GM21360 (cell line): Measurements from ENCODE around the gene KCNJ6.

ENCODE experiments used
- ATAC-seq: cut with Tn5 transposase; IDR thresholded peaks from one replicate; pipeline ENCODE4 v1.9.1; 2021; ENCODE audit warnings: mild to moderate bottlenecking, moderate library complexity; ENCODE audit not compliant: unreplicated experiment

Gene KCNJ6

DNA sequence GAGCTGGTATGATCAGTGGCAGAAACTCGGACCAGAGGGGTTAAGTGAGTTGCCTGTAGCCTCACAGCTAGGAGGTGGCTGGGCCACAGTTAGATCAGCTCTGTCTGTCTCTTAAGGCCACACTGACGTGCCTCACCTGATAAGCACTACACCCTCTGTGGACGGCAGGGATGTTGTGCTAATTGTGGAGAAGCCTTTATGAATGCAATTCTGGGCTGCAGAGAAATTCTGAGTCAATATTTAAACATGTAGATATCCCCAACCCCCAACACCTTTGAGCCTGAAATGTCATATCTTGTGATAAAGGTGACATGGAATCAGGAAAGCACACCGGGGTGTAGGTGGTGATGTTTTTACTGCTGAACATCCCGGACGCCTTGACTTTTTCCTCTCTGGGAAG lies 88.3 kb downstream of the KCNJ6 start:
- ATAC-seq: no peak

DNA sequence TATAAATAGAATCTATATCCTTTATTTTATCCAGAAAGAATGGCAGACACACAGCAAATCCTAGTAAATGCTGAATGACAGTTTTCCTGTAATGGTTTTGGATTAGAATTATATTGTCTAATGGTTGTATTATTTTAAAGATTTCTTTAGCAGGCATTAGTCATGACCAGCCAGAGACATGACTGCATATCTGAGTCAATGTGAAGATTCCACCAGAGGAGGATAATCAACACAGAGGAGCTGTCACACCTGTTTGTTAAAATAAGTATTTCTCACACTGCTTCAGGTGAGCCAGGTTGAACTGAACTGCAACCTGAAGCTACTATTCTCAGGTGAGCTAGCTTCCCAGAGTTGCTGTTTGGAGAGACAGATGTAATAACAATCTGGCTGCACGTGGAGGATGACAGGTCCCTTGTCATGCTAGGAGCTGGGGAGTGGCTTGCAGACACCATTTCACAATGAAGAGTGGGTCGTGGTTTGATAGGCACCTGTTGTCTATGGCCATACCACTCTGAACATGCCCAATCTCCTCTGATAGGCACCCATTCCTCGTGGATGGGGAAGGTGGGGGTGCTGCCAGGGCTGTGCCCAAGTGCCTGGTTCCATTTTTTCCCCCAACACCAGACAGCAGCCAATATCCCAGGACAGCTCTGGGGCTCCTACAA lies 94.3 kb downstream of the KCNJ6 start:
- ATAC-seq: no peak

DNA sequence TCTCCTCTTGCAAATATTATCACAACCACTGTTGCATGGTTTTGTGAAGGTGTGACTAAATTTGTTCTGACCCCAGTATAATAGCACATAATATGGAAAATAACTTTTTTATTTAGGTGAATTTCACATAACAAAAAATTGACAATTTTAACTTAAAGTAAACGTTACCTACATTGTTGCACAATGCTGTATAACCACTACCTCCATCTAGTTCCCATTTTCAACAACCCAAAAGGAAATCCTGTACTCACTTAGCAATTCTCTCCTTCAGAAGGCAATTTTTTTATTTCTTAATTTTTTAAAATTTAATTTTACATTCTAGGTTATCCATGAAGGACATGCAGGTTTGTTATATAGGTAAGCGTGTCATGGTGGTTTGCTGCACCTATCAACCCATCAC lies 95.2 kb downstream of the KCNJ6 start:
- ATAC-seq: no peak

DNA sequence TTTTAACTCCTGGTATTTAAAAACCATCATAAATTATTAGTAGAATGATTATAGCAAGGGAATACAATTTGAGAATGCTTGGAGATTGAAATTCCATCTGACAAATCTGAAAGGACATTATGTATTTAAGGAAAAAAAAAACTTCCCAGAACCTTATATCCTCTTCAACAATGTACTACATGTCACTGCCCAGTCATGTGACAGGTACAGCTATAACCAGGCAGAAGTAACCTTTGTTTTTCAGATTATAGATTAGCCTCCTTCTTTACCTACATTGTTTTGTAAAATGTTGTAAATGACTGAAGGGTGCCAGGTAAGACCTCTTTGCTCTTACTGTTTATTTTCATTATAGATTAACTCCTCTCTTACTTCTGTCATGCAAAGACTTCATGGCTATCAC lies 96.9 kb downstream of the KCNJ6 start:
- no peak for ATAC-seq

DNA sequence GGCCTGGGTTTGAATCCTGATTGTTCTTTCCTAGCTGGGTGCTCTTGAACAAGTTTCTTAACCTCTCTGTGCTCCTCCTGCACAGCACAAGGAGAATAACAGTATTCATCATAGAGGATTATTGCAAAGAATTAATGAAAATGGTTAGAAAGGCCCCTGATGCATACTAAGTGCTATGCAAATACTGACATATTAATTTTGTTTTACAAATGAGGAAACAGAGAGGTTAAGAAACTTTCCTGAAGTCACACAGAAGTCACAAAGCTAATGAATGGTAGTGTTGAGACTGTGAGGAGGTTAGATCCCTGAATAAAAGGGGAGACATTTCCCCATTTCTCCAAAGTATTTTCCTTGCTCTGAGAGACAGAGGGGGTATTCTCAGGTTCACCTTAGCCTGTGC lies 99.0 kb downstream of the KCNJ6 start:
- ATAC-seq: no peak

DNA sequence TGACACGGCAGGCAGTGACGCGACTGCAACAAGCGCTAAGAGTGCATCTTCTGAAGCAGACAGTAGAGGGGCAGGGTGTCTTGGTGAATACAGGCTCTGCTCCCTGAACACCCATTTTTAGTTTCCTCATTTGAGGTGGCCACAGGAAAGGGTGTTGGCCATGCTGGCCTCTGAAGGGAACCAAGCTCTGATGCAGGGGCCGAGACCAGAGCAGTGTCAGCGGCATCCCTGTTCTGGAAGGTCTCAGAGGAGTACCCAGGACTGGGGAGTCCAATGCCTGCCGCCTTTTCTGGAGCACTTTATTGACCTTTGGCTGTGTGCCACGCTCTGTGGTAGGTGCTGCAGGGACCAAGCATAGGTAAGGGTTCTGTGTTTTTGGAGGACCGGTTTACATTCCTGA lies 100.4 kb downstream of the KCNJ6 start:
- no peak for ATAC-seq

DNA sequence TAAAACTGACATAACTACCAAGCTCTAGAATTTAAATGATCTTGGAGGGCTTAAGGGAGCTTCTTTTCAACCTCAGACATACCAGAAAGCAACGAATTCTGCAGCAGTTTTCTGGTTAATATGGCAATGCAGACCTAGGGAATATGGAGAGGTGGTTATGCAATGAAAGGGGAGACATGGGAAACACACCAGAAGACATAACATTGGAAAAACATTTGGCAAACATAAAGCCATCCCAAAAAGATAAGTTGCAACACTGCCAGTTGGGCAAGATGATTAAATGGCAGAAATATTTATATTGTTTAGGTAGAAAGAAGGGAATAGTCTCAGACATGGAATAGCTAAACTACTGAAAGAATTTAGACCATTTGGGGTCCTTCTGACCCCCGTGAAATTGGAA lies 104.5 kb downstream of the KCNJ6 start:
- no peak for ATAC-seq

DNA sequence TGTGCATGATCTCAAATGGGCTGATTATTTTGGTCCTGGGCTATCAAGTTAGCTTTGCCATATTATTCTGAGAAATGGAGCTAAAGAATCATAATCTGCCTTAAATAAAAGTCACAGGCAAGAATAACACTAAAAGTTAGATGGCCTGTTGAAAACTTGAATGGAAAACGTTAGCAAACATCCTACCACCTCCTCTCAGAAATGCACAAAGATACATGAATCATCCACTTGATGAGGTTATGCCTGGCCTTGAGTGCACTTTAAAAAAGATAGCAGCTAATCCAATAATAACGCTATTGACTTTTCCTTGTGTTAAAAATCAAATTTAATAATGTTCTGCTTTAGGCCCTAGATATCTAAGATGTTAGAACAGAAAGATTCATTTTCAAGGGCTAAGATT lies 108.0 kb downstream of the KCNJ6 start:
- no peak for ATAC-seq

DNA sequence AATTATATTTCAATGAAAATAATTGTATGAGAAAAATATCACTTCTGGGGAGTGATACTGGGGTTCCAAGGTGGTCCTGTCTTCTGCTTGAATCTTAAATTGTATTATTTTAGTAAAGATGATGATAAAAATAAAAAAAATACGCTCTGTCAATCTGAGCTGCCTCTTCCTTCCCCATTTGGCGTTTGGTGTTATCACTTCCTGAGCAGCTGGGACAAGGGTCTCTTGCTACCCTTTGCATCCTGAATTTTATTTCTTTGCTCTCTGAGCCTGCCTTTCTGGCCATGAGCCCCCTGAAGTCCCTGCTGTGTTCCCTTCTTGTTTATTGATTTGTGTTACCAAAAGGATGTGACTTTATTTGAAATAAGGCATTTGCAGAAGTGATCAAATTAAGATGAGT lies 111.0 kb downstream of the KCNJ6 start:
- ATAC-seq: no peak

DNA sequence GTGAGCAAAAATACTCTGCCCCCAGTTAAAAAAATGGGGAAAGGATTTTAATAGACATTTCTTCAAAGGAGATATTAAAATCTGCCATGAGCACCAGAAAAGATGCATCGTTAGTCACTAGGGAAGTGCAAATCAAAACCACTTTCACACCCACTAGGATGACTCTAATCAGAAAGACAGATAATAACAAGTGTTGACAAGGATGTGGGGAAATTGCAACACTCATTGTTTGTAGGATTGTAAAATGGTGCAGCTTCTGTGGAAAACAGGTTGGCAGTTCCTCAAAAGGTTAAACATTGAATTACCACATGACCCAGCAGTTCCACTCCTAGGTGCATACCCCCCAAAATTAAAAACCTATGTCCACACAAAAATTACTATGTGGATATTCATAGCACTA lies 112.3 kb downstream of the KCNJ6 start:
- no peak for ATAC-seq

DNA sequence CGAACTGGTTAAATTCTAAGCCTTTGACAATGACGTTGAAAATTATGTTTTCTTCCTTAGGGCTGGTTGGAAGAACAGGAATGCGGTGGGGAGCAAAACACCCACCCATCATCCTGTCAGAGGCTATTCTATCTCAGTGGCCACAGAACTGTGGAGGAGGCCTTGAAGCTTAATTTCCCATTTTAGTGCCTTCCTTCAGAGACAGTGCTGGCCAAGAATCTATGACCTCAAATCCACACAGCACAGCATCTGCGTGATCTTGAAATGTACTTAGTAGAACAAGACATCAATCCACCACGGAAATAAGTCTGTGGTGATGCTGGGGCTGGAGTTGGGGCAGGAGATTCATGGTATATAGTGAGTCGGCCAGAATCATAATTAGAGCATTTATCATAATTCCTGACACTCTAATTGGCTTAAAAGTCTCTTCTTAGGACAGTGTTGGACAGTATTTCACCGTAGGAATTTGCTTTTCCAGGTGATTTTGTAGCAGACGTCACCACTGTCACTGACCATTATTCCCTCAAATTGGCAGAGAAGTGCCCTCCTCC lies 113.1 kb downstream of the KCNJ6 start:
- no peak for ATAC-seq

DNA sequence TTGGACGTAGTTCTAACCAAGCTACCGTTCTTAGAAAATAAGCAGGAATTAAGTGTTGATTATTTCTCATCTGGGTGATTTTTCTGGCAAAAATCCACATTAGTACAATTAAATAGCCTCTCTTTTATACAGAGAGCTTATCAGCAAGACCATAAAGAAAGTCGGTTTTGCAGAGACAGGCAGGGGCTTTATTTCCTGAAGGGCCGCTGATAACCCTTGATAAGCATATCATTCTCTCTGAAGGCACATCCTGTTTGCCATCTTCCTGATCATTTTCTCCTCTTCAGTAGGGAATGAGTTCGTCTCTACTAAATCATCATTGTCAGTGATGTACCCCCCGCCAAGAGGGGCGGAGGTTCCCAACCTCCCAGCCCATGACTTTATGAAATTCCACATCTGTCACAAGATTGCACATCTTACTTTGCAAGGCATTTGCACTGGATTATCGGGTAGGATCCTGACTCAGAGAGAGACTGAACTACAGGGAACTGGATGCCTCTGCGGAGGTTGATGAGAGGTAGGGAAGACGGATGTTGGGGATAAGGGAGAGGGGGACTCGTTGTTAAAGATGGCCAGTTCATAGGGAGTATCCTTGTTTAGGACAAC lies 115.7 kb downstream of the KCNJ6 start:
- ATAC-seq: no peak

DNA sequence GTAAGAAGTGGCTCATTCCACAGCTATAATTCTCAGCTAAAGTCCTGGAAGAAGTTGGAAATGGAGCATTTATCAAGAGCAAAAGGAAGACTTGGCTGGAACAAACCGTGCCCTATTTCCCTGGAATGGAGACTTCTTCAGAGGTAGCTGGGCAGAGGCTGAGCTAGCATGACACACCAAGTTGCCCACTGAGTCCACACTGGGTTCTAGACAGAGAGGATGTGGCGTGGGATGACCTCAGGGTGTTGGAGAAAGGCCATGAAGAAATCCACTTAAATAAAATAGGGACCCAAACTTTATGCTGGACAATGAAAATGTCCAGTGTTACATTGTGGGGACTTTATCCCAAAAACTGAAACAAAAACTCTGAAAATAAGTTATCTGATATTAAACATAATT lies 116.2 kb downstream of the KCNJ6 start:
- no peak for ATAC-seq

DNA sequence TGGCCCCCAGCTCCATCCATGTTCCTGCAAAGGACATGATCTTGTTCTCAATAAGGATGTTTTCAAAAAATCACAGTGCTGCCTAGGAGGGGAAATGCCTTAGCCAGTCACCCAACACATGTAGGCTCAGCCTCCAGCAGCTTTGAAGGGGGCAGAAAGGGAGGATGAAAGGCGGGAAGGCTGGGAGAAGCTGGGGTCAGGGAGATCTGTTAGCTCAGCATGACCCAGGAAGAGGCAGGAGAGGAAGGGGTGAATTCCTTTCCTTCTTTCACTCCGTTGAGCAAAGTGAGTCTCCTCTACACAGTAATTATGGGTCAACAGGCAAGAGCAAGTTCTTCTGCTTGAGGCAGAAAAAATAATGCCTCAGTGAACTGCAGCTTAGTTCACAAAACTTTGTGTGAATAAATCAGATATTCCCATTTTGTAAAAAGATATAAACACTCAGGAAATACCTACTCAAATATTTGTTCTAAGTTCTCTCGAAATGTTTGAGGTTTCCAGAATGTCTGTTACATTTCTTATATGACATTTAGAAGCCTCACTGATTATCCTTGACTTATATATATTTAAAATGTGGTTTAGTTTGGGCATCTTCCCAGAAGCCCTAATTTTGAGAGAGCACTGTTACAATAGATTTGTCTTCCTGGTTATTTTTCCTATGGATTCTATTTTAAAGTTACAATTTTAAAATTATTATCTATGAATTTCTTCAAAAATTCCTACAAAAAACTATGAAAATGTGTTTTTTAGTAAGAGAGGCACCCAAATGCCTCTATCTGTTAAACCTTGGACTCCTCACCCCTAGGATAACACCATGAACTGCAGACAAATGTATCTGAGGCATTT lies 116.8 kb downstream of the KCNJ6 start:
- ATAC-seq: no peak

DNA sequence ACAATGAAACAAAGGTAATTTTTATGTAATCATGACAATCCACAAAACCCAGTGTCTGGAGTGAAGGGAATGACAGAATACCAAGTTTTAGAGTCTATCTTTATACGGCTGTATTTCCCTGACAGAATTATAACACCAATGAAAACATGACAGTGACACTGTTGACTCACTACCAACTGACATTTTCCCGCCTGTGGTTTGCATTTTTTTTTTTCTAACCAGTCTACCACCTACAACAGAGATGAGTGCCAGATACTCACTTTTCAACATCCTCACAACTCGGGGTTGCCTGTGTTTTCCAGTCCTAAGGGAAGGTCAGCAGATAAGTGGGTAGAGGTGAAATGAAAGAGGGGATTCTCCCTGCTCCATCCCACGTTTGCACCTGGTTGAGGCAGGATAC lies 118.9 kb downstream of the KCNJ6 start:
- ATAC-seq: no peak

DNA sequence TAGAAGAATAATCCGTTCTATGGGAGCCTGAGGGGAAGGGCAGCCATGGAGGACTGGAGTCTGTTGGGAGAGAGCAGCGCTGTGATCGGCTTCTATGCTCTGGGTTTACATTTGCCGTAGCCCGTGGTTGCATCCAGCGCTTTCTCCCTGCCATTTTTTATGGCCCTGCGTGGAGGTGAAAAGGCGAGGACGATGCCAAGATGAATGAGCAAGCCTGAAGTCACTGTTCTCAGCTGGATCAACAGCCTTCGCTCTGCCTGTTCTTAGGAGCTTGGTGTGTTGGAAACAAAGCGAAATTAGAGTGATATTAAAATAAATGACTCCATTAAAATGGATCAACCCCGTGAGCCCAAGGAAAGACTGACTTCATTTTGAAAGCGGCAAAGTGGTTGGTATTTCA lies 120.2 kb downstream of the KCNJ6 start:
- ATAC-seq: no peak

DNA sequence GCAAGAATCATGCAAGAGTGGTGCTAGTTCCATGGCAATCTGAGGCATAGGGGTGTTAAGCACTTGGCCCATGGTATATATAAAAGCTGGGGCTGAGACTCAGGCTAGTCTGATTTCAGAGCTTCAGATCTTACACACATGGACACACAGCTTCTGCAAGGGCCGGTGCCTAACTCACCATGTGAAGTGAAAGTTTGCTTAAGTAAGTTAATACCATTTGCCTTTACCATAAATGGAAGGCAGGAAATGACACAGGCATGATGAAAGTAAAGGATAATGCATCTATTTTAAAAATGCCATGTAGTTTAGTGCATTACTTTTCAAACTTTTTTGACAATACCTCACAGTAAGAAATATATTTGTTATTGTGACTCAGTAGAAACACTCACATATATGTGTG lies 122.6 kb downstream of the KCNJ6 start:
- no peak for ATAC-seq

DNA sequence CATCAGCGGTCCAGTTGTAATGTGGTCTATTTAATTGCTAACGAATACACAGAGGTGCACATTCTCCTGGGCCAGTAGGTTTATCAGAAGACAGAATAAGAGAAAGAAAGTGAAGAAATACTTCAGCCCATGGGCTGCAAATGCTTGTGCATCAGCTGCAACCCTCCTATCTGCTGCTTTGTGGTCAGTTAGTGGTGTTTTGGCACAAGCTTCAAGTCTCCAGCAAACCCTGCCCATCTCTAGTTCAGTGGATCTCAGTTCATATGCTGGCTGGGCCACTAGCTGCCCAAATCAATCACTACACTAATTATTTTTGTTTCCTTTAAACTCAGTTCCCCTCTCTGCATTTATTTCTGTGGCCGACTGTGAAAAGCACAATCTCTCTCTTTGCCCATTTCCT lies 124.2 kb downstream of the KCNJ6 start:
- ATAC-seq: no peak

DNA sequence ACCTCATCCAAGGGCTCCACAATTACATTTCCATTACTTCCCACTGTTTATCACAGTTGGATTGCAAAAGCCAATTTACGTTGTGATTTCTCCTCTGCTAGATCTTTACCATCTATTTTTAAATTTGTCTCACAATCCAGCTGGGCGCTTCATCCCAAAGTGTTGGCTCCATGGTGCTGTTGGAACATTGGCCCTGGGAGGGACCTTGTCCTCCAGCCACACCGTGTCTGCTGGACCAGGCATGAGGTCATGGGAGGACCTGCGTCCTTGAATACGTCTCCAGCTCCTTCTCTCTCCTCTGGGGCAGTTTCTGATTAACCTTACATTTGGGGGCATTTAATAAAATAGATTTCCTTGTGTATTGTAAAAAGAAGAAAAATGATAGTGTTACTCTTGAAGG lies 125.4 kb downstream of the KCNJ6 start:
- no peak for ATAC-seq

DNA sequence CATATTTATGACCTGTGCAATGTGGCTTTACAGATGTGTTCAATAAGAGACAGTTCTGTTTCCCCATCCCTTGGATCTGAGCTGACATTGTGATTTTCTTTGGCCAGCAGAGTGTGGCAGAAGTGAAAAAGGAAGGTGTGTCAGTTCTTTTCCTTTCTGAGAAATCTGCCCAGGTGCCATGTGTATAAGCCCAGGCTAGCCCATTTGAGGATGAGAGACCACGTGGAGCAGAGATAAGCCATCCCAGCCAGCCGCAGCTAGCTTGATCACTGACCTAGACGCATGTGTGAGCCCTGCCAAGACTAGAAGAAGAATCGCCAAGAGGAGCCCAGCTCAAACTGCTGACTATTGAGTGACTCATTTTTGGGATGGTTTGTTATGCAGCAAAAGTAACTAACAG lies 127.8 kb downstream of the KCNJ6 start:
- ATAC-seq: no peak

DNA sequence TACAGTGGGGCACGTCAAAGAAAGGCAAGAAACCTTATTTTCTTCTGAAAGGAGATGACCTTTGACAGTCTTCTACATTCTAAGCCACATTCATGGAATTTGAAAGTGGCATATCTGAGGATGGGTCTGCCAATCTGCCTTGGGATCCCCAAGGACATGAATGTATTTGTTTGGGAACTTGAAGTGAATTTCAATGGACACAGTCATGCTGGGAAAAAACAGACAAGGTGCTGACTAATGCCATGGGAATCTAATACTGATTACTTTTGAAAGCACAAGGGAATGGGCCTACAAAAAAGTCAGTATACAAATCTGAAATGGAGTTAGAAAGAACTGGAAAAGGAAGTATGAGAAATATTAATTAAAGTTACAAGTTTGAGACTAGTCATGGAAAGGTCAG lies 128.8 kb downstream of the KCNJ6 start:
- ATAC-seq: no peak
